T-helper 1 cell treated with Interleukin-12 subunit alpha and Interleukin-12 subunit beta and Interleukin-4 antibody, amounts not matched to agents 30 μg/mL and 1 μg/mL, for 36 hours (primary cell): ENCODE measurements around the gene CXCL16.

ENCODE experiments used
- H3K27ac Mint-ChIP-seq: one replicate; pipeline ENCODE4 v1.8.0; 2021; ENCODE audit warnings: mild to moderate bottlenecking, mixed read lengths
- H3K27me3 Mint-ChIP-seq: one replicate; pipeline ENCODE4 v1.8.0; 2021; ENCODE audit warnings: low read depth, mixed read lengths
- H3K36me3 Mint-ChIP-seq: one replicate; pipeline ENCODE4 v1.8.0; 2021; ENCODE audit warnings: low read depth, mixed read lengths
- H3K4me1 Mint-ChIP-seq: one replicate; pipeline ENCODE4 v1.8.0; 2021; ENCODE audit warnings: low read depth, mixed read lengths
- H3K4me3 Mint-ChIP-seq: one replicate; pipeline ENCODE4 v1.8.0; 2021; ENCODE audit warnings: mild to moderate bottlenecking, moderate library complexity, mixed read lengths
- H3K9me3 Mint-ChIP-seq: one replicate; pipeline ENCODE4 v1.8.0; 2021; ENCODE audit warnings: mixed read lengths

The CXCL16 gene

GRCh38 chr17:4768298-4768697, 28.6 kb upstream of the CXCL16 start:
- Mint-ChIP-seq H3K27me3 (peaks cover 23% of the 10 kb centered on the region), H3K4me3 (no peak overlapping the region), H3K36me3 (no peaks in the 10 kb centered on the region), H3K9me3 (no peaks in the 10 kb centered on the region), H3K27ac (no peak overlapping the region), H3K4me1 (peaks cover 15% of the 10 kb centered on the region)

GRCh38 chr17:4766723-4767122, 27.0 kb upstream of the CXCL16 start:
- Mint-ChIP-seq H3K36me3 (no peaks in the 10 kb centered on the region), H3K9me3 (no peaks in the 10 kb centered on the region), H3K4me3 (no peak overlapping the region), H3K4me1 (peaks cover 11% of the 10 kb centered on the region), H3K27me3 (peaks cover 14% of the 10 kb centered on the region), H3K27ac (no peak overlapping the region)

- H3K27ac Mint-ChIP-seq = no peak overlapping the region
- peaks cover 10% of the 10 kb centered on the region for H3K27me3 Mint-ChIP-seq
- peaks cover 7% of the 10 kb centered on the region for H3K4me1 Mint-ChIP-seq
- H3K4me3 Mint-ChIP-seq = no peak overlapping the region
- H3K36me3 Mint-ChIP-seq = no peaks in the 10 kb centered on the region
- no peaks in the 10 kb centered on the region for H3K9me3 Mint-ChIP-seq
These were observed 26.5 kb upstream of the CXCL16 start for GRCh38 chr17:4766201-4766600.

GRCh38 chr17:4764595-4764994, 24.9 kb upstream of the CXCL16 start:
- H3K27ac Mint-ChIP-seq = no peak overlapping the region
- H3K27me3 Mint-ChIP-seq = peaks cover 10% of the 10 kb centered on the region
- peaks cover 2% of the 10 kb centered on the region for H3K4me1 Mint-ChIP-seq
- H3K9me3 Mint-ChIP-seq = no peaks in the 10 kb centered on the region
- no peak overlapping the region for H3K4me3 Mint-ChIP-seq
- no peaks in the 10 kb centered on the region for H3K36me3 Mint-ChIP-seq

- H3K27ac Mint-ChIP-seq = no peak overlapping the region
- H3K36me3 Mint-ChIP-seq = no peaks in the 10 kb centered on the region
- H3K4me1 Mint-ChIP-seq = no peaks in the 10 kb centered on the region
- no peak overlapping the region for H3K4me3 Mint-ChIP-seq
- no peaks in the 10 kb centered on the region for H3K9me3 Mint-ChIP-seq
- H3K27me3 Mint-ChIP-seq = peaks cover 29% of the 10 kb centered on the region
These were observed 20.1 kb upstream of the CXCL16 start for GRCh38 chr17:4759776-4760236.

GRCh38 chr17:4753392-4753791, 13.7 kb upstream of the CXCL16 start:
- H3K27ac Mint-ChIP-seq = no peak overlapping the region
- no peak overlapping the region for H3K4me3 Mint-ChIP-seq
- H3K36me3 Mint-ChIP-seq = no peaks in the 10 kb centered on the region
- H3K9me3 Mint-ChIP-seq = no peaks in the 10 kb centered on the region
- peaks cover 7% of the 10 kb centered on the region for H3K4me1 Mint-ChIP-seq
- H3K27me3 Mint-ChIP-seq = peaks cover 59% of the 10 kb centered on the region

GRCh38 chr17:4751932-4752331, 12.2 kb upstream of the CXCL16 start:
- no peaks in the 10 kb centered on the region for H3K9me3 Mint-ChIP-seq
- peaks cover 2% of the 10 kb centered on the region for H3K36me3 Mint-ChIP-seq
- peaks cover 44% of the 10 kb centered on the region for H3K27me3 Mint-ChIP-seq
- H3K4me3 Mint-ChIP-seq = no peak overlapping the region
- no peak overlapping the region for H3K27ac Mint-ChIP-seq
- peaks cover 14% of the 10 kb centered on the region for H3K4me1 Mint-ChIP-seq

- no peak overlapping the region for H3K4me3 Mint-ChIP-seq
- H3K27me3 Mint-ChIP-seq = peaks cover 48% of the 10 kb centered on the region
- H3K9me3 Mint-ChIP-seq = no peaks in the 10 kb centered on the region
- H3K36me3 Mint-ChIP-seq = peaks cover 2% of the 10 kb centered on the region
- peaks cover 18% of the 10 kb centered on the region for H3K4me1 Mint-ChIP-seq
- H3K27ac Mint-ChIP-seq = no peak overlapping the region
These were observed 10.9 kb upstream of the CXCL16 start for GRCh38 chr17:4750606-4751005.

GRCh38 chr17:4748686-4749085, 9.0 kb upstream of the CXCL16 start:
- H3K36me3 Mint-ChIP-seq = peaks cover 2% of the 10 kb centered on the region
- H3K27ac Mint-ChIP-seq = peak overlapping the region; percentile 5
- peaks cover 21% of the 10 kb centered on the region for H3K4me1 Mint-ChIP-seq
- H3K4me3 Mint-ChIP-seq = peak overlapping the region; percentile 32
- H3K27me3 Mint-ChIP-seq = peaks cover 35% of the 10 kb centered on the region
- no peaks in the 10 kb centered on the region for H3K9me3 Mint-ChIP-seq

- Mint-ChIP-seq H3K4me1 (peaks cover 21% of the 10 kb centered on the region), H3K27ac (peak overlapping the region; percentile 87), H3K36me3 (peaks cover 2% of the 10 kb centered on the region), H3K4me3 (peak overlapping the region; percentile 79), H3K27me3 (peaks cover 29% of the 10 kb centered on the region), H3K9me3 (no peaks in the 10 kb centered on the region)
These were observed 8.1 kb upstream of the CXCL16 start for GRCh38 chr17:4747847-4748246.

- Mint-ChIP-seq H3K4me1 (peaks cover 25% of the 10 kb centered on the region), H3K9me3 (no peaks in the 10 kb centered on the region)
These were observed 5.6 kb upstream of the CXCL16 start for GRCh38 chr17:4744999-4745969.

GRCh38 chr17:4743898-4744297, 4.2 kb upstream of the CXCL16 start:
- Mint-ChIP-seq H3K9me3 (no peaks in the 10 kb centered on the region), H3K4me3 (no peak overlapping the region), H3K36me3 (peaks cover 2% of the 10 kb centered on the region), H3K27ac (no peak overlapping the region), H3K27me3 (peaks cover 34% of the 10 kb centered on the region), H3K4me1 (peaks cover 26% of the 10 kb centered on the region)

More at GRCh38 chr17:4744999-4745969, 5.6 kb upstream of the CXCL16 start:
- Mint-ChIP-seq H3K27me3 (peaks cover 32% of the 10 kb centered on the region), H3K27ac (no peak overlapping the region), H3K36me3 (peaks cover 2% of the 10 kb centered on the region), H3K4me3 (no peak overlapping the region)

- Mint-ChIP-seq H3K9me3 (no peaks in the 10 kb centered on the region), H3K27me3 (peaks cover 36% of the 10 kb centered on the region), H3K36me3 (peaks cover 4% of the 10 kb centered on the region), H3K27ac (no peak overlapping the region), H3K4me3 (no peak overlapping the region), H3K4me1 (peaks cover 27% of the 10 kb centered on the region)
These were observed 3.5 kb upstream of the CXCL16 start for GRCh38 chr17:4743216-4743615.

- peaks cover 2% of the 10 kb centered on the region for H3K36me3 Mint-ChIP-seq
- H3K27ac Mint-ChIP-seq = no peak overlapping the region
- H3K27me3 Mint-ChIP-seq = peaks cover 39% of the 10 kb centered on the region
- H3K9me3 Mint-ChIP-seq = no peaks in the 10 kb centered on the region
- peaks cover 24% of the 10 kb centered on the region for H3K4me1 Mint-ChIP-seq
- no peak overlapping the region for H3K4me3 Mint-ChIP-seq
These were observed 2.9 kb upstream of the CXCL16 start for GRCh38 chr17:4742629-4743028.

- no peak overlapping the region for H3K27ac Mint-ChIP-seq
- H3K27me3 Mint-ChIP-seq = peaks cover 39% of the 10 kb centered on the region
- H3K4me3 Mint-ChIP-seq = no peak overlapping the region
- H3K9me3 Mint-ChIP-seq = no peaks in the 10 kb centered on the region
- H3K4me1 Mint-ChIP-seq = peaks cover 24% of the 10 kb centered on the region
- H3K36me3 Mint-ChIP-seq = peaks cover 2% of the 10 kb centered on the region
These were observed 2.4 kb upstream of the CXCL16 start for GRCh38 chr17:4742133-4742532.
